PC-3 (cell line): ENCODE results near the gene MTCL3.

Experiments used
- ATAC-seq: fragments of 200-7000 bp; cut with Tn5 transposase; 2 replicates; pipeline ENCODE4 v1.9.1; 2020; ENCODE audit warnings: mild to moderate bottlenecking, moderate library complexity
- BruUV-seq: library from RNA; stranded (reverse); fragments of 400-500 nt; replicated peaks from 2 replicates; lab custom pipeline; 2021; lab: Mats Ljungman, UMichigan
- CTCF ChIA-PET: fragments of 300-600 bp; sonication (Branson Sonifier 250); formaldehyde crosslinking; loops from one replicate; lab custom pipeline; 2022; ENCODE audit warnings: antibody characterized with exemption; lab: Charles Lee
- POLR2A ChIA-PET: fragments of 300-600 bp; sonication (Branson Sonifier 250); formaldehyde crosslinking; loops from one replicate; lab custom pipeline; 2022; ENCODE audit warnings: antibody characterized with exemption; ENCODE audit not compliant: unreplicated experiment; lab: Charles Lee
- DNase-seq: peaks from one replicate; pipeline ENCODE4 v3.0.0-alpha.2; 2015
- H2AFZ ChIP-seq: fragments of 300-600 bp; sonication (generic); 2 replicates; pipeline ENCODE4 v1.6.0; 2016; ENCODE audit warnings: antibody characterized with exemption, low read length
- H3F3A ChIP-seq: fragments of 300-600 bp; sonication (generic); one replicate; pipeline ENCODE4 v1.6.0; 2017; ENCODE audit warnings: antibody characterized with exemption, low read length, control low read depth, mild to moderate bottlenecking; ENCODE audit not compliant: unreplicated experiment
- H3K27ac ChIP-seq: fragments of 300-600 bp; sonication (generic); 2 replicates; pipeline ENCODE4 v1.5.1; 2016; ENCODE audit warnings: mild to moderate bottlenecking, low read length
- H3K27me3 ChIP-seq: fragments of 300-600 bp; sonication (generic); 2 replicates; pipeline ENCODE4 v1.6.1; 2016; ENCODE audit warnings: low read length, mixed read lengths
- H3K36me3 ChIP-seq: fragments of 300-600 bp; sonication (generic); 2 replicates; pipeline ENCODE4 v1.6.1; 2016; ENCODE audit warnings: low read depth, mixed run types, low read length, mixed read lengths
- H3K4me1 ChIP-seq: fragments of 300-600 bp; sonication (generic); 2 replicates; pipeline ENCODE4 v1.5.1; 2016; ENCODE audit warnings: low read length; ENCODE audit not compliant: insufficient read depth
- H3K4me2 ChIP-seq: fragments of 300-600 bp; sonication (generic); 2 replicates; pipeline ENCODE4 v1.6.0; 2016; ENCODE audit warnings: low read length
- H3K4me3 ChIP-seq: fragments of 300-600 bp; sonication (generic); 2 replicates; pipeline ENCODE4 v1.5.1; 2016; ENCODE audit warnings: mild to moderate bottlenecking, low read length, mixed read lengths
- H3K79me2 ChIP-seq: fragments of 300-600 bp; sonication (generic); 2 replicates; pipeline ENCODE4 v1.6.1; 2017; ENCODE audit warnings: low read length, mixed read lengths
- H3K9ac ChIP-seq: fragments of 300-600 bp; sonication (generic); 2 replicates; pipeline ENCODE4 v1.6.0; 2016; ENCODE audit warnings: mild to moderate bottlenecking, low read length
- H3K9me2 ChIP-seq: fragments of 300-600 bp; sonication (generic); replicated peaks from 2 replicates; pipeline ENCODE4 v1.6.1; 2016; ENCODE audit warnings: mixed run types, low read length, mixed read lengths
- H3K9me3 ChIP-seq: fragments of 300-600 bp; sonication (generic); 2 replicates; pipeline ENCODE4 v1.6.1; 2016; ENCODE audit warnings: low read length, mixed read lengths
- H4K20me1 ChIP-seq: fragments of 300-600 bp; sonication (generic); 2 replicates; pipeline ENCODE4 v1.6.1; 2016; ENCODE audit warnings: low read length, mixed read lengths
- CTCF ChIP-seq: fragments of 300-600 bp; sonication (generic); conservative IDR thresholded peaks from 2 replicates; pipeline ENCODE4 v1.5.1; 2017; ENCODE audit warnings: antibody characterized with exemption, low read depth, mild to moderate bottlenecking, low read length
- EZH2 ChIP-seq: fragments of 300-600 bp; sonication (generic); IDR thresholded peaks from one replicate; pipeline ENCODE4 v1.6.1; 2017; ENCODE audit warnings: antibody characterized with exemption, mild to moderate bottlenecking, low read length; ENCODE audit not compliant: unreplicated experiment
- EZH2phosphoT487 ChIP-seq: fragments of 300-600 bp; sonication (generic); IDR thresholded peaks from 2 replicates; pipeline ENCODE4 v1.6.1; 2018; ENCODE audit warnings: mild to moderate bottlenecking, antibody characterized with exemption, low read length, borderline replicate concordance
- intact Hi-C: fragments of 100-400 bp; cut with micrococcal nuclease; formaldehyde crosslinking; loops from 2 replicates; pipeline ENCODE4 v1.9.0; 2023

The MTCL3 gene

GRCh38 chr6:127566119-127566518 is 47.0 kb upstream of the MTCL3 start:
- no peaks in the 10 kb centered on the region for H3K9me3 ChIP-seq
- POLR2A ChIA-PET: no interaction called here
- intact Hi-C loops: no loop called here
- no peaks in the 10 kb centered on the region for H3K79me2 ChIP-seq
- H4K20me1 ChIP-seq: no peaks in the 10 kb centered on the region
- H3K9ac ChIP-seq: no peak overlapping the region
- TF ChIP-seq EZH2phosphoT487: no peak
- TF ChIP-seq CTCF: no peak
- no peak for TF ChIP-seq EZH2
- no peaks in the 10 kb centered on the region for H3K4me1 ChIP-seq
- H3F3A ChIP-seq: no peaks in the 10 kb centered on the region
- H3K9me2 ChIP-seq: no peaks in the 10 kb centered on the region
- no peak for ATAC-seq
- CTCF ChIA-PET: no interaction called here
- H3K4me2 ChIP-seq: no peak overlapping the region
- no peak overlapping the region for H3K27ac ChIP-seq
- H3K36me3 ChIP-seq: no peaks in the 10 kb centered on the region
- H2AFZ ChIP-seq: no peak overlapping the region
- no peaks in the 10 kb centered on the region for H3K27me3 ChIP-seq
- no TSS peak for BruUV-seq
- no peak for DNase-seq
- no peak overlapping the region for H3K4me3 ChIP-seq

GRCh38 chr6:127564761-127565160 is 45.6 kb upstream of the MTCL3 start:
- no peaks in the 10 kb centered on the region for H3K4me1 ChIP-seq
- H3K27me3 ChIP-seq: no peaks in the 10 kb centered on the region
- no peak overlapping the region for H3K4me3 ChIP-seq
- H3K27ac ChIP-seq: no peak overlapping the region
- no peak for DNase-seq
- no peak for ATAC-seq
- H3K36me3 ChIP-seq: no peaks in the 10 kb centered on the region
- CTCF ChIA-PET: no interaction called here
- no peak overlapping the region for H2AFZ ChIP-seq
- no peaks in the 10 kb centered on the region for H3K9me2 ChIP-seq
- H3K4me2 ChIP-seq: no peak overlapping the region
- no TSS peak for BruUV-seq
- no peaks in the 10 kb centered on the region for H3F3A ChIP-seq
- intact Hi-C loops: no loop called here
- TF ChIP-seq CTCF (no peak), EZH2 (no peak), EZH2phosphoT487 (no peak)
- no peaks in the 10 kb centered on the region for H3K79me2 ChIP-seq
- H4K20me1 ChIP-seq: no peaks in the 10 kb centered on the region
- no peak overlapping the region for H3K9ac ChIP-seq
- POLR2A ChIA-PET: no interaction called here
- no peaks in the 10 kb centered on the region for H3K9me3 ChIP-seq

- TF ChIP-seq EZH2: no peak
- no peak for TF ChIP-seq CTCF
- TF ChIP-seq EZH2phosphoT487: no peak
- no peak; the same call in 1 of the 2 replicates for ATAC-seq
- peak; percentile 47 for DNase-seq
- Histone ChIP-seq H3K9me2 (no peaks in the 10 kb centered on the region), H2AFZ (no peak overlapping the region), H3K4me1 (no peaks in the 10 kb centered on the region), H3K36me3 (no peaks in the 10 kb centered on the region), H3K27me3 (no peaks in the 10 kb centered on the region), H3K27ac (no peak overlapping the region), H3K4me3 (no peak overlapping the region), H3K9ac (no peak overlapping the region), H3K4me2 (no peak overlapping the region), H4K20me1 (no peaks in the 10 kb centered on the region), H3K9me3 (no peaks in the 10 kb centered on the region), H3K79me2 (no peaks in the 10 kb centered on the region), H3F3A (no peaks in the 10 kb centered on the region)
- CTCF ChIA-PET: no interaction called here
- BruUV-seq: no TSS peak
- intact Hi-C loops: no loop called here
- POLR2A ChIA-PET: no interaction called here
Measured at GRCh38 chr6:127561660-127562059, 42.5 kb upstream of the MTCL3 start.
